GOT3 (cell line): ENCODE data around the gene HAGH.
A peak's percentile ranks its signal among the peaks of the same experiment; 100 is the strongest.

Experiments
- DNase-seq: peaks from one replicate; lab custom pipeline; 2025; ENCODE audit warnings: mixed read lengths; lab: John Stamatoyannopoulos, UW

Gene HAGH

DNA sequence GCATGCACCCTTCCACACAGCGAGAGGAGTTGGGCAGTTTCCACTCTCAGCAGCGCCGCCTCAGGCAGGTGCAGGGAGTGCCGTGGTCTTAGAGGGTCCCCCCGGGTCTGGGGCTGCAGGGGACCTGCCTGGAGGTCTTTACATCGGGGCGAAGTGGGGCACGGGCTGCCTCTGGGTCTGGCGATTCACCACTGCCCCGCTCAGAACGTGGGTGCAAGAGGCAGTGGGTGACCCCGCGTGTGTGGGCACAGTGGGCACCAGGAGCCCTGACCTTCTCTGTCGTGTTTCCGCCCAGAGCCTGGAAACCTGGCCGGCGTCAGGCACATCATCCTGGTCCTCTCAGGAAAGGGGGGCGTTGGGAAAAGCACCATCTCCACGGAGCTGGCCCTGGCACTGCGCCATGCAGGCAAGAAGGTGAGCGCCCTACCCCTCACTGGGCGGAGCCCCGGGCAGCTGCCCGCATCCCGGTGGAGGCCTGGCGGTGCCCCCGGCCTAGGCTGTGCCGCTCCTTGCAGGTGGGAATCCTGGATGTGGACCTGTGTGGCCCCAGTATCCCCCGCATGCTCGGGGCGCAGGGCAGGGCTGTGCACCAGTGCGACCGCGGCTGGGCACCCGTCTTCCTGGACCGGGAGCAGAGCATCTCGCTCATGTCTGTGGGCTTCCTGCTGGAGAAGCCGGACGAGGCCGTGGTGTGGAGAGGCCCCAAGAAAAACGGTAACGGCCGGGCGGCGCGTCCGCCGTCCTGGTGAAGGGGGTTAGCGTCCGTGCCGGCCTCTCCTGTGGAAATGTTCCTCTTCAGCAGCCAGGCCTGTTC, 40.2 kb downstream of the HAGH start:
- no peak for DNase-seq

DNA sequence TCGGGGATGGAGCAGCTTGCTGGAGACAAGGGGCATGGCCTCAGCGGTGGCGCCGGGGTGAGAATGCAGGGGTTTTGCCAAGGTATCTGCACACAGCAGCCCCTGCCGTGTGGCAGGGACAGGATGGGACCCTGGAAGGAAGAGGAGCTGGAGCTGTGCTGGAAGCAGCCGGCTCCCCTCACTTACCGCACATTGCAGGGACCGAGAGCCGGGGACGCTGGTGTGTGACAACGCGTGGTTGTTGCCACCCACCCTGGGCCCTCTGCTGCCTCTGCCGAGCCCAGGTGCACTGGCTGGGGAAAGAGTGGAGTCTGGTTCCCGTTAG, 40.8 kb downstream of the HAGH start:
- DNase-seq: no peak

DNA sequence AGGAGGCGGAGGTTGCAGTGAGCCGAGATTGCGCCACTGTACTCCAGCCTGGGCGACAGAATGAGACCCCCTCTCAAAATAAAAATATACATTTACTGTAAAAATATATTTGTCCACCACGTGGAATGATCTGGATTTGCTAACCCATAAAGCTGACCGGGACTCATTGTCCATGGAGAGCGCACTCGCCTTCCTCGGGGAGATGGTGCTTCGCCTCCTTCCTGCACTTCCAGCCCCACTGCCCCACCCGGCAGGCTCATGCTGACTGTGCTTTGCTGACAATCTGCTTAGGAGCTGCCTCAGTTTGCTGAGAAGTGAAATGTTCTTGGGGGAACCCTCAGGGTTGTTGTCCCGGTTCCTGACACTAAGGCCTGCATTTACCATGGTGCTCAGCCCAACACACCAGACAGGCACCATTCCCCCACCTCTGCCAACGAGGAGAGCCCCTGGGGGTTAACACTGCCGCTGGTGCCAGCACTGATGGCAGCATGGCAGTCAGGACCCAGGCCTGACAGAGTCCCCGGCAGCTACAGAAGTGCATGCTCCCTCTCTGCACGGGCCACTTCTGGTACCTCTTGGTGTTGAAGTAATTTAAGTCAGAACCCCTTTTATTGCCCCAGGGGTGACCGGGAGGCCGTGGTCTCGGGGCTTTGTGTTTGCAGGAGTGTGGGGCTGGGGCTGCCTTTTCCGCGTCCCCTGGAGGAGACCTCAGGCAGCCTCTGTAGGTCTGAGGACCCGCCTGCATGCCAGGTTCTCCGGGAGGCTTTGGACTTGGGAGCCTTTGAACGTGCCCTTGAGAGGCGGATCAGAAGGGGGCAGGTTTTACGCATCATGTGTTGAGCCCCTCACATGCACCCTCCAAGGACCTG, 41.4 kb downstream of the HAGH start:
- DNase-seq: no peak

DNA sequence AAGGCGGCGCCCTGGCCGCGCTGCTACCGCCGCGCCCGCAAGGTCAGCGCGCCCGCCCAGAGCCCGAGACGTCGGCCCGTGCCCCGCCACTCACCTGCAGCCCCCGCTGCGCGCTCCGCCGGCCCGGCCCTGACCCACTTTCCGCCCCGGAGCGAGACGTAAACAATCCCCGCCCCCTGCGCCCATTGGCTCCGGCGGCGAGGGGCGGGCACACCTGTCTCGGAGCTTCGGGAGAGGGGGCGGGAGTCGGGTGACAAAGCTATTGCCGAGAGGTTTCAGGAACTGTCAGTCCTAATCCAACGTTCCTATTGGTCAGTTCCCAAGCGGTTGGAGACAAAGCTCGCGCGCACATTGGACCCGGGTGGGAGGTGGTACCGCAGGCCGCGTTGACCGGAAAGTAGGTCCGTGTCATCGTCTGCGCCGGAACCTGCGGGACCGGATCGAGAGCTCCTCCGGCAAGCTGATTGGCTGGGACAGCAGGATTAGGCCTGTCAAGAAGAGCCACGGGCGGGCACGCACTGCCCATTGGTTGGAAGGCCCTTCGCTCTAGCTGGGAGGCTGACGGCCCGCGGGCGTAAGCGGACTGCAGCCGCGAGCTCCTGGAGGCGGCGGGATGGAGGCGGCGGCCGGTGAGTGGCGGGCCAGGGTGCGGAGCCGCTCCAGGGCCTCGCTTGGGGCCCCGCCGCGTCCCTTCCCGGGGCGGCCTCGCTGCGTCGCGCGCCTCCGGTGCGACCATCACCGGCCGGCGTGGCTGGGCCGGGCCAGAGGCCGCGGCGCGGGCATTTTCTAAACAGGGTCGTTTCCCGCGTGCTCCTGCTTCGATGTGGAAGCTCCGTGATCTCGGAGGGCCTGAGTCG, 44.0 kb downstream of the HAGH start, which contains the start of the genes NUBP2 and SPSB3:
Gene NUBP2, plus strand, starts transcription at position 553 of the 857 bp plus-strand sequence. Its CDS starts 61 bp downstream, at position 614.
Gene SPSB3, minus strand, starts transcription at position 164 of the 857 bp plus-strand sequence. CDS start 1,088 bp downstream, outside the sequence.
- peak; percentile 97 for DNase-seq

DNA sequence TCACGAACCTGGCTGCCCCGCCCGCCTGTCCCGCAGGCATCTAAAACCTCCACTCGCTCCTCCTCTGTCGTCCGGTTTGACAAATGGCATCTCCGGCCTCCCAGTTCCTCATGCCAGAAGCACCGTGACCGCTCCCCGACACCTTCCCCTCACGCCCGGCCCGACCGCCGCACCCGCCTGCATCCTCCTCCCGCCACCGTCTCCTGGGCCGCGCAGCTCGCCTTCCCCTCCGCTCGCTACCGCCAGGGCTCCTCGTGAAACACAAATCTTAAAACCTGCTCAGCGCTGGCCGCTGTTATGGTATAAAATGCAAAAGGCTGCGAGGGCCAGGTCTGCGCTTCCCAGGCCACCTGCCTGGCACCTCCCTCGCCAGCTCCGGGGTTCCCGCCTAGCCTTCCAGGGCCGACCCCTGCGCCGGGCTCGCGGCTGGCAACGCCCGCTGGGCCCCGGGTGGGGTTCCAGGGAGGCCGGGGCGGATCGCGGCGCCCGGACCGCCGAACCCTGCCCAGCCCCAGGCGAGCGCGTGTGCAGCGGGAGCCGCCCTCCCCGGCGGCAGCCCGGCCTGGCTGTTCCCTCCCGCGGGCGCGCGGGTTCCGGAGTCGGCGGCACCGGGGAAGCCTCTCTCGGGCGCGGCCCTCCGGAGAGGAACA, 44.7 kb downstream of the HAGH start:
- no peak for DNase-seq

DNA sequence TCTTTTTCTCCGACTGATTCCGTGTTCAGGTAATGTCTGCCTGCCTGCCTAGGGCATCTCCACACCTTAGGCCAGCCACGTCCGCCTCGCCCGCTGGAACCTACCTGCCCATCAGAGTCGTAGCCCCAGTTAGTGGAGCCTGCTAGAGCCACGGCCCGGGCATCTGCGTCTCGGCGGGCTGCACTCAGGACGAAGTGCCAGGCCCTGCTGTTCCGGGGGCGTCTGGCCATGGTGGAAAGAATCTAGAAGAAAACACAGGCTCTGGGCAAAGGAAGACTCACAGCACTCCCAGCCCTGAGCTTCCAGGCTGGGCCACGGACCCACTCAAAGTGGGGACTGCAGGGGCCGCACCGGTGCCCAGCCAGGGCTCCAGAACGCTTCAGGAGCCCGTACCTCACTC, 45.4 kb downstream of the HAGH start:
- no peak for DNase-seq

DNA sequence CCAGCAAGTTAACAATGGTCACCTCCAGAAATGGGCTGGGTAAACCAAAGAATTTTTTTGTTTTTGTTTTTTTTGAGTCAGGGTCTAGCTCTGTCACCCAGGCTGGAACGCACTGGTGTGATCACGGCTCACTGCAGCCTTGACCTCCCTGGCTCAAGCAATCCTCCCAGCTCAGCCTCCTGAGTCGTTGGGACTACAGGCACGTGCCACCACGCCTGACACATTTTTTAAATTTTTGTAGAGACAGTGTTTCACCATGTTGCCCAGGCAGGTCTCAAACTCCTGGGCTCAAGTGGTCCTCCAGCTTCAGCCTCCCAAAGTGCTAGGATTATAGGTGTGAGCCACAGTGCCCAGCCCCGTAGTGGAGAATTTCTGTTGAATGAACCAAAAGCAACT, 46.0 kb downstream of the HAGH start:
- no peak for DNase-seq

DNA sequence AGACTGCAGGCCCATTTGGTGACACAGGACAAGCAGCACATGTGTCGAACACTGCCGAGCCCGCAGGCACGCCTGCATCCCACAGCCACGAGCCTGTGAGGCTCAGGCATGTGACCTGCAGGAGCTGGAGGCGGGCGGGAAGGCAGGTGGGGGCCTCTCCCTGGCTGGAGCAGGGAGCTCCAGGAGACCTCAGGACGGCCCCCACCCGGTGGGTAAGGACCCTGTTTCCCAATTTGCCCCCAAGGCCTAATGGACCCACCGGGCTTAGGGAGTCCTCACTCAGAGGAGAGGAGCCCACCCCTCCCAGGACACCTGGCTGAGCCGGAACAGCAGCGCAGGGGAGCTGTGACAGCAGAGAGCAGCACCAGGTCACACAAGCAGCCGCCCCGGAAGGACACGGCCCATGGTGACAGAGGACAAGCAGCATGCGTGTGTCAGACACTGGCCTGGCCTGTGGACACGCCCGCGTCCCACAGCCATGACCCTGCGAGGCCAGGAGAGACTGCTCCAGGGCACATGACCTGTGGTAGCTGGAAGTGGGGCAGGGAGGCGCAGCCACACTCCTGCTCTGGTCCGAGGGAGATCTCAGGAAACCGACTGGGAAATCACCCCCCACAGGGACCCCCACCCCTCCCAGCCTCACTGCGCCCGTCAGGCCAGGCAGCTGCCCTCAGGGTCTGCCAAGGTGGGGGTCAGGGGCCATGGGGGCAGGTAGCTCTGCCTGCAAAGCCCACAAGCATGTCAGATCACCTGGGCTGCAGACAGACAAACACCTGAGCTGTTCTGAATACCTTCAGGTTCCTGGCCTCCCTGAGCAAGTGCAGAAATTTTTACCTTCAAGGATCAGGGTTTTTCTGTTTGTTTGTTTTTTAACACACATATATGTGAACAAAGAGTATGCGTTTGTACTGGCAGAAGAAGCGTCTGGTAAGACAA, 46.6 kb downstream of the HAGH start:
- no peak for DNase-seq

DNA sequence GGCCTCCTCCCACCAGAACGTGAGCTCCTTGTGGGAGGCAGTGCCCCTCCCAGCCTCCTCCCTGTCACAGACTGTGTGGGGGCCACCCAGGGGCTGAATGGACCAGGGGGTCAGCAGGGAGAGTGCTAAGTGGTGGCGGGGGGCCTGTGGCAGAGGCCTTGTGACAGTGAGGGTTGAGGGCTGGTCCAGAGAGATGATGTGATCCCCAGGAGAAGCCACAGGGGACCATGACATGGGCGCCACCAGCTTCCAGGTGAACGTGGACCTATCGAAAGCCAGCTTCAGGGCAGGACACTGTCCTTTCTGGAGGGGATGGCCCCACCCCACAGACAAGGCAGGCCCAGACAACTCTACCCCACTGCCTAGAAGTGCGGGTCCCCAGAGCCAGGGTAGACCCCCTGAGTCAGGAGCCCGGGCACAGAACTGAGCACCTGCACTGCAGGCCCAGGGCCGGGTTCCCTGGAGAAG, 47.4 kb downstream of the HAGH start:
- no peak for DNase-seq

DNA sequence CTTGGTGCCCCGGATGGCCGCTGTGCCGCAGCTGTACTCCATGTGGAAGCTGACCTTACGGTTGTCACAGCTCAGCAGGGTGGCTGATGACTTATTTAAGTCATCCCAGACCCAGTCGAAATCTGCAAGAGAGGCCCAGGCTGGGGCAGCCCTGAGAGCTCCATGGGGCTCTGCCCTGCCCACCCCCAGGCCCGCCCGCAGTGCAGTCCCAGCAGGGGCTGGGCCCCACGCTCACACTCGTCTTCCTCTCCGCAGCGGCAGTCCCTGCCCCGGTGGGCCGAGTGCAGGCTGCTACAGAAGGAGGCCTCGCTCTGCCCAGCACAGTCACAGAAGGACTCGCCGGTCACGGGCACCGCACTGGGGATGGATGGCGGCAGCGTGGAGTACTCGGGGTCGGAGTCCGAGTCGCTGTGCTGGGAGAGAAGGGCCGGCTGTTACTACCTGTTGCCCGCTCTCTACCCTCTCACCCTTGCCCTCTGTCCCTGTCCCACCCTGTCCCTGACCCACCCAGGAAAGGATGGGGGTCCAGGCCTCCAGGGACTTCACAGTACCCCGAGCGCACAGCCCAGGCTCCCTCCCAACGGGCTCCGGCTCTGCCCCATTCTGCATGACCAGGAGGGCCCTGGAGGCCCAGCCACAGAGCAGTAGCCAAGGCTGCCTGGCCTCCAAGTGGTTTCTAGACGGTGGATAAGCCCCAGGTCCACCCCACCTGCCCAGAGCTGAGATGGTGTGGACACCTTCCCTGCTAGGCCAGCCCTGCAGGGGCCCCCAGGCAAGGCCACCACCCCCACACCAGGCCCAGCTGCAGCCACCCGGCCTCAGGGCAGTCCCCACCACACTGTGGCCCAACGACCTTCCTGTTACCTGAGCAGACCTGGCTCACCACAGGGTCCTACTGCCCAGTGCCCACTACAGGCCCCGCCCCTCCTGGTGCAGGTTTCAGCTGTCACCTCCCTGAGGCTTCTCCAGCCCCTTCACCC, 48.1 kb downstream of the HAGH start:
- DNase-seq: no peak

DNA sequence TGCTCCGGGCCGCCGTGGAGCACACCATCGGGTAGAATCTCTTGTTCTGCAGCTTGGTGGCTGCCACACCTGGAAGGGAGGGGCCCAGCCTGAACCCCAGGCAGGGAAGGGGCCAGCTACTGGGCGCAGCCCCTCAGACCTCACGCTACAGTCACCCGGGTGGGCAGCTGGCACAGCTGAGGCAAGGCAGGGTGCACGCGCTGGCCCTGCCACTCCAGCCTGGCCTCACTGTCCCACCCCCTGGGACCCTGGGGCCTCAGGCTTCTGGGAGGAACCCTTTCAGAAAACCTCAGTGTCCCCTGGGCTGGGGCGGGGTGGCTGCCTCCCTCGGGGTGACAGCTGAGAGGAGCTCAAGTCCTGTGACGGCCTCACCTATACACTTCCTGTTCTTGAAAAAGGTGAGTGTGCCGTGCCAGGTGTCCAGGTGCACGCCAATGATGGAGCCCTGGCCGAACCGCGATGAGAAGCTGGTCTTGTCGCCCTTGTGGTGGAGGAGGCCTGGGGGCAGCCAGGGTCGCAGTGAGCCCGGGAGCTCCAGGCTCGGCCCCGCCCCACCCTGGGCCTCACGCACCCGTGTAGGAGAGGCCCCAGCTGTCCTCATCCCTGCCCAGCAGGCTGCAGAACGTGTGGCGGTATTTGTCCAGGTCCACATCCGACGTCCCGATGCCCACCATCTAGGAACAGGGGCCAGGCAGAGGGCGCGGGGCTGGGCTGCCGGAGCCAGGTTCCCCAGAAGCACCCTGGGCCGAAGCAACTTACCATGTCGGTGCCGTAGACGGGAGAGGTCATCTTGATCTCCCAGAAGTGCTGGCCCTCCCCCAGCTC, 49.0 kb downstream of the HAGH start:
- no peak for DNase-seq

DNA sequence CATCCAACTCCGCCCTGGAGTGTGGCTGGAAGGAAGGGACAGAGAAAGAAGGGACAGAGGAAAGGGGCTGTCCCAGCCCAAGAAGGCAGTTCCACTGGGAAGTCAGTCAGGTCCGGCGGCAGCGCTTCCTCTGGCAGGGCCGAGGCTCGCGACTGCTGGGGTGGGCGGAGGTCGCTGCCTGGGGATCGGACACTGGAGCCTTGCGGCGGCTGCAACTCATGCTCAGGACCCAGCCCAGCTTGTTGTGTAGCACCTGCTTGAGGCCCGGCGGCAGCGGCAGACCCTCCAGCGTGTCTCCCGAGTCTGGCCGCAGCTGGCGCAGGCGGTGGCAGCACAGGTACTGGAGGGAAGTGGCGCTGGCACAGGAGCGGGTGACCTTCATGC, 49.6 kb downstream of the HAGH start:
- DNase-seq: no peak

DNA sequence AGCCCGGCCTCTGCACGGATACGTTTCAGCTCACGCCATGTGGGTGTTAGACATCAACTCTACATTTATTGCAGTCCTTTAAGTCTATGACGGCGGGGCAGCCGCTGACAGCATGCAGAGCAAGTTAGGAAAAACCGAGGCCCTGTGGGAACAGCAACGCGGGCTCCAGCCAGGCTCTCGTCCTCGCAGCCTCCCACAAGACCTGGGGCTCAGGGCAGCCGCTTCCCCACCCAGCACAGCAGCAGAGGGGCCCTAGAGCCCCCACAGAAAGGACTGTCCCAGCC, 50.0 kb downstream of the HAGH start:
- DNase-seq: no peak

DNA sequence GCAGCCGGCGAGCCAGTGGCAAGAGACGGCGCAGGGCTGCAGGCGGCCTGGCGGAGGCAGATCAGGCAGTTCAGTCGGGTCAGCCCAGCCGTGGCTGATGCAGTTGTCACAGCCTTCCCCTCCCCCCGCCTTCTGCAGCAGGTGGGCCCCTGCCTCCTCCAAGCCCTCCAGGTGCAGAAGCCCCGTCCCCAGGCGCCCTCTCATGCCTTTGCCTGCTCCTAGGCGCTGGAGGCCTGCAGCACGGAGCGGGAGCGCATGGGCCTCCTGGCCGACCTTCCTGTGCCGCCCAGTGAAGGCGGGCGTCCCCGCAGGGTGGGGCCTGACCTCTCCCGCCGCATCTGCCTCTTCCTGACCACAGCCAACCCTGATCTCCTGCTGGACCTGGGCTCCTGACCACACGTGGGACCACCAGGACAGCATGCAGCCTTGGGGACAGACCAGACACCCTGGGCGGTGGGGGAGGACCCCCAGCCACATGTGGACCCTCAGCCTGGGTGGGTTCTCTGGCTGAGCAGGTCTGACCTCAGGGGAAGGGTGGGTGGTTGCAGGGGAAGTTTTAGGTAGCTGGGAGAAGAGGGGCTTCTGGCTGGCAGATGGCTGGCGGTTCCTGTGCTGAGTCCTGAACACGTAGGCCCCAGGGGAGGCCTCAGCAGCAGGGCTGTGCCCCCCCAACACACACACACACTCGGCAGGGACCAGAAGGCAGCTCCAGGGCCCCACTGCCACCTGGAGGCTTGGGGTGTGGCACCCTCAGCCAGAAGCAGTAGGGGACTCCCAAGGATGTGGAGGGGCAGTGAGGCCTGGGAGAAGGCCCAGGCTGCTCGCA, 50.6 kb downstream of the HAGH start:
- no peak for DNase-seq

DNA sequence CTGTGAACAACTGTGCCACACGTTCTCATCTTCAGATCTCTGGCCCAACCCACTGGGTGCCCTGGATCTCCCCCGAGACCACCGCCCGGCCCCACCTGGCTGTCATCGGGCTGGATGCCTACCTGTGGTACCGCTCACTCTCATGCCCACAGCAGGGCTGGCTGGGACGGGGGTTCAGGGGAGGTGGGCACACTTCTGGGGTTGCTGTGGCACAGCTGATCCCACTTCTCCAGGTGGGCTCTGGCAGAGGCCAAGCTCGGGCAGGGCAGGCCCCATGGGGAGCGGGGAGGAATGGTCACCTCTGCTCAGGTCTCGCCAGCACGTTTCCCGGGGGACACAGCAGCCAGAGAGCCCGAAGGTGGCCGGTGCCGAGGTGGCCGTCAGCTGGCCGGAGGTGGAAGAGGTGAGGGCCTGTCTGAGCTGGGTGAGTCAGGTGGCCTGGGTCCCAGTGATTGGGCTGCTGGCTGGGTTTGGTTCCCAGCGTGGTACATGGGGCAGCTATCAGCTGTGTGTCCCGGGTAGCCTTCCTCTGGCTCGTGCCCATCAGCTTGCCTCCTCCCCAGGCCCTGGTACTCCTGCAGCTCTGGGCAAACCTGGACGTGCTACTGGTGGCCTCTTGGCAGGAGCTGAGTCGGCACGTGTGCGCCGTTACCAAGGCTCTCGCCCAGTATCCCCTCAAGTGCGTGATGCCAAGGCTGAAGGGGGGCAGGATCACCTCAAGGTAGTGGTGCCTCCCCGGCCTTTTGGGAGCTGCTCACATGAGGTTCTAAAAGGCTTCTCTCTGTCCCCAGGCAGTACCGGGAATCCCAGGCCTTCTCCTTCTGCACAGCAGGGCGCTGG, 51.4 kb downstream of the HAGH start:
- DNase-seq: no peak

DNA sequence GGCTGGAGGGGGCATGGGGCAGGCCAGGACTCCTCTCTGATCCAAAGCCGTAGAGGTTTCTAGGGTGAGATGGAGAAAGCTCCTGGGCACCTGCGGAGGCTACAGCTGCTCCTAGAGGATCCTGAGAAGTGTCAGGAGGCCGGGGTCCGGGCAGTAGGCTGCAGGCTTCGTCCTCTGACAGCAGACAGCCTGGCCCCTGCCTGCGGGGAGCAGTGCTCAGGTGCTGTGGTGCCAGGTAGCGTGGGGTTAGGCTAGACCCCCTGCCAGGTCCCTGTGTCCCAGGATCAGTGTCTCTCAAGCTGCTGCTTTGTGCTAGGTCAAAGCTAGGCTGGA, 52.2 kb downstream of the HAGH start:
- DNase-seq: no peak
